ENCODE data around the gene TTLL7.
A peak's percentile ranks its signal among the peaks of the same experiment; 100 is the strongest.

Gene TTLL7, protein sequence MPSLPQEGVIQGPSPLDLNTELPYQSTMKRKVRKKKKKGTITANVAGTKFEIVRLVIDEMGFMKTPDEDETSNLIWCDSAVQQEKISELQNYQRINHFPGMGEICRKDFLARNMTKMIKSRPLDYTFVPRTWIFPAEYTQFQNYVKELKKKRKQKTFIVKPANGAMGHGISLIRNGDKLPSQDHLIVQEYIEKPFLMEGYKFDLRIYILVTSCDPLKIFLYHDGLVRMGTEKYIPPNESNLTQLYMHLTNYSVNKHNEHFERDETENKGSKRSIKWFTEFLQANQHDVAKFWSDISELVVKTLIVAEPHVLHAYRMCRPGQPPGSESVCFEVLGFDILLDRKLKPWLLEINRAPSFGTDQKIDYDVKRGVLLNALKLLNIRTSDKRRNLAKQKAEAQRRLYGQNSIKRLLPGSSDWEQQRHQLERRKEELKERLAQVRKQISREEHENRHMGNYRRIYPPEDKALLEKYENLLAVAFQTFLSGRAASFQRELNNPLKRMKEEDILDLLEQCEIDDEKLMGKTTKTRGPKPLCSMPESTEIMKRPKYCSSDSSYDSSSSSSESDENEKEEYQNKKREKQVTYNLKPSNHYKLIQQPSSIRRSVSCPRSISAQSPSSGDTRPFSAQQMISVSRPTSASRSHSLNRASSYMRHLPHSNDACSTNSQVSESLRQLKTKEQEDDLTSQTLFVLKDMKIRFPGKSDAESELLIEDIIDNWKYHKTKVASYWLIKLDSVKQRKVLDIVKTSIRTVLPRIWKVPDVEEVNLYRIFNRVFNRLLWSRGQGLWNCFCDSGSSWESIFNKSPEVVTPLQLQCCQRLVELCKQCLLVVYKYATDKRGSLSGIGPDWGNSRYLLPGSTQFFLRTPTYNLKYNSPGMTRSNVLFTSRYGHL

DNA sequence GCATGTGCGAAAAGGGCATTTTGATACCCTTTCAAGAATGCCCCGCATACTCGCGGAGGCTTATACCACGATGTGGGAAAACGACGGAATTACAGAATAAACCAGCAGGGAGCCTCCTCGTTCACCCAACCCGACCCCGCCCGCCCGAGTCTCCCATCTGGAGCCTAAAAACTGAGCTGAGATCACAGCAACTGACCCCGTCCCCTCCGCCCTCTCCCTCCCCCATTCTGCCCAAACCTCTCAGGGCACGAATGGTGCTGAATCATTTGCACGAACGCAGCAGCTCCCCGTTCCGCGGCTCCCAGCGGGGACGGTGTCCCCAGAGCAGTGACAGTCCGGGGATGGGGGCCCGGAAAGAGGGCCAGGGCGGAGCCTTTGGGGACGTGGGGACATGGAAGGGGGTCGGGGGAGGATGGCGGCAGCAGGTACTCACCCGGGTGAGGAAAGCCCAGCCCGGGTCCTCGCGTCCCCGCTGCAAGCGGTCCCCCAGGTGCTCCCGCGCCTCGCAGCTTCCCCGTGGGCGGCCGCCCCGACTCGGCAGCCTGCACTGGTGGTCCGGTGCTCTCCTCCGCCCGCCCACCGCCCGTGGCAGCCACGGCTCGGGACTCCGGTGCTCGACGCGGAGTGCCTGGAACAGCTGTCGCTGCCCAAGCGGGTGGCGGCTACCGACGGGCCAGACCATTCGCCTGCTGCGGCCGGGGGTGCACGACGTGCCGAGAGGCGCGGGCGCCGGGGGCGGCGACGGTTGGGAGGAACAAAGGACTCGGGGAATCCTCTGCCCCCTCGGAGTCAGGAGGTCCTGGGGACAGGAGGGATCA, at the start of gene TTLL7:
Gene TTLL7, minus strand, starts transcription at position 635 of the 818 bp plus-strand sequence. CDS start 46,921 bp downstream, outside the sequence.
- peak in 57 of 58 donors; percentile 61 to 97 (median 86) for DNase-seq

GRCh38 chr1:84042461-84042860, 43.5 kb upstream of the TTLL7 start:
- DNase-seq = peak in 1 of 58 donors; percentile 4

DNA sequence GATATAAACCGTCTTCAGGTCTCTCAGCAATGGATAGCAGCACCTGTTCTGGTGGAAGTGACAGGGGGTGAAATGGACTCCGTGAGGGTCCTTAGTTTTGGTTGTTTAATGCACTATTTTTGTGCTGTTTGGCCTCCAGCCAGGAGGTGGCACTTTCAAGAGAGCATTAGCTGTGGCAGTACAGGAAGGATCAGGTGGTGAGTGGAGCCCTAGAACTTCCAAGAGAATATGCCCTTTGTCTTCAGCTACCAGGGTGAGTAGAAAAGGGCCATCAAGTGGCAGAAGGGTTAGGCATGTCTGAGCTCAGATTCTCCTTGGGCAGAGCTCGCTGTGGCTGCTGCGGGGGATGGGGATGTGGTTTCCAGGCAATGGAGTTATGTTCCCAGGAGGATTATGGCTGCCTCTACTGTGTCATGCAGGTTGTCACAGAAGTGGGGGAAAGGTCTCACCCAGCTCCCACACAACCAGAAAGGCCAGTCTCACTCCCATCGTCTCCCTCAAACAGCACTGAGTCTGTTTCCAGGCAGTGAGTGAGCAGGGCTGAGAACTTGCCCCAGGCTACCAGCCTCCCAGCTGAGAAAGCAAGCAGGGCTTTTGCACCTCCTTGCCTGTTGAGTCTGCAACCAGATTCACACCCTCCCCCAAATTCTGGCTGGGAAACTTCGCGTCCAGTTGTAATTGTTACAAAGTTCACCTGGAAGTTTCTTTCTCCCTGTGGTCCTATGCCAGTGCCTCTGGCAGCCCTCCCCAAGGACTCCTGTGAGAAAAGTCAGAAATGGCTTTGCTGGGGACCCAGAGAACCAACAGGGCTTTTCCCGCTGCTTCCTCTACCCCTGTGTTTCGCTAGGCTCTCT, 39.1 kb upstream of the TTLL7 start:
- no peak for DNase-seq

DNA sequence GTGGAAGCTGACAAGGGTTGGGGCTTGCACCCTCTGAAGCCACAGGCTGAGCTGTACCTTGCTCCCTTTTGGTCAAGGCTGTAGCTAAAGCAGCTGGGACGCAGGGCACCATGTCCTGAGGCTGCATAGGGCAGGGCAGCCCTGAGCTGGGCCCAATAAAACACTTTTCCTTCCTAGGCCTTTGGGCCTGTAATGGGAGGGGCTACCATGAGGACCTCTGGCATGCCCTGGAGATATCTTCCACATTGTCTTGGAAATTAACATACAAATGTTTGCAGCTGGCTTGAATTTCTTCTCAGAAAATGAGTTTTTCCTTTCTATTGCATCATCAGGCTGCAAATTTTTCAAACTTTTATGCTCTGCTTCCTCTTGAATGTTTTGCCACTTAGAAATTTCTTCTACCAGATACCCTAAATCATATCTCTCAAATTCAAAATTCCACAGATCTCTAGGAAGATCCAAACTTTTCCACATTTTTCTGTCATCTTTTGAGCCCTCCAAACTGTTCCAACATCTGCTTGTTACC, 32.9 kb upstream of the TTLL7 start:
- no peak for DNase-seq

DNA sequence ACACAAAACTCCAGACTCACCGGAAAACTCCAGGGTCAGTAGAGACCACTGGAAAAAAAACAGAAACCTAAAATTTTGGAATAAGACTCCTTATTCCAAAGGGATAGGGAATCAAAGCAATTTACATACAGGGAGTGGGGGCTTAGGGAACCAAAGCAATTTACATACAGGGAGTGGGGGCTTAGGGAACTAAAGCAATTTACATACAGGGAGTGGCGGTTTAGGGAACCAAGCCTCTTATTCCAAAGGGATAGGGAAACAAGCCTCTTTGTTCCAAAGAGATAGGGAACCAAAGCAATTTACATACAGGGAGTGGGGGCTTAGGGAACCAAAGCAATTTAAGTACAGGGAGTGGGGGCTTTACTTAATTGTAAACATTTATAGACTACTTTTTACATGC, 28.4 kb upstream of the TTLL7 start:
- DNase-seq = no peak

GRCh38 chr1:84025966-84026365, 27.0 kb upstream of the TTLL7 start:
- DNase-seq = no peak

DNA sequence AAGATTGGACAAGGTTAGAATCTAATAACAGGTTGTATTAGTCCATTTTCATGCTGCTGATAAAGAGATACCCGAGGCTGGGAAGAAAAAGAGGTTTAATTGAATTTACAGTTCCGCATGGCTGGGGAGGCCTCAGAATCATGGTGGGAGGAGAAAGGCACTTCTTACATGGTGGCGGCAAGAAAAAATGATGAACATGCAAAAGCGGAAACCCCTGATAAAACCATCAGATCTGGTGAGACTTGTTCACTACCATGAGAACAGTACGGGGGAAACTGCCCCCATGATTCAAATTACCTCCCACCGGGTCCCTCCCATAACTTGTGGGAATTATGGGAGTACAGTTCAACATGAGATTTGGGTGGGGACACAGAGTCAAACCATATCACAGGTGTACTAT, 22.9 kb upstream of the TTLL7 start:
- DNase-seq = no peak

GRCh38 chr1:84020151-84020550, 21.2 kb upstream of the TTLL7 start:
- DNase-seq = no peak

GRCh38 chr1:84019217-84019616, 20.3 kb upstream of the TTLL7 start:
- no peak for DNase-seq

DNA sequence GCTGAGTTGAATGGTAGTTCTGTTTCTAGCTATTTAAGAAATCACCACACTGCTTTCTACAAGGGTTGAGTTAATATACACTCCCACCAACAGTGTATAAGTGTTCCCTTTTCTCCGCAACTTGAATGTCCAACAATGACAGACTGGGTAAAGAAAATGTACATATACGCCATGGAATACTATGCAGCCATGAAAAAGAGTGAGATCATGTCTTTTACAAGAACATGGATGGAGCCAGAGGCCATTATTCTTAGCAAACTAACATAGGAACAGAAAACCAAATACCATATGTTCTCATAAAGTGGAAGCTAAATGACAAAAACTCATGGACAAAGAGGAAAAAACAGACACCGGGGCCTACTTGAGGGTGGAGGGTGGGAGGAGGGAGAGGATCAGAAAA, 14.8 kb upstream of the TTLL7 start:
- DNase-seq = no peak

GRCh38 chr1:84012018-84012417, 13.1 kb upstream of the TTLL7 start:
- DNase-seq = no peak

DNA sequence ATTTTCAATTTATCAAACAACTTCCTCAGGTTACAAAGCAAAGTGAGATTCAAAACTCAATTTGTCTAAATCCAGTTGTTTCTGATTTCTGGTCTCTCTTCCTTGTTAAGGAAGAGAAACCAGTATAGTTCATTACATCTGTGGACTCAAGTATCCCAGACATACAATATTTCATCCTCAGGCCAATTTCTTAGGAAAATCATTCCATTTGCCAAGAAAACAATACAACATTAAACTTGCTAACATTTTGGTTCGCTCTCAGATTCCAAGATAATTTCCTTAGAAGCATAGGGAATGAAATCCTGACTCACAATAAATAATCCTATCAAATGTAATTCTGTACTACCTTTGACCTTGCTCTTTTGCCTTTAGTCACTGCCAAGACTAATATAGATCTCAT, 11.2 kb upstream of the TTLL7 start:
- DNase-seq = no peak

DNA sequence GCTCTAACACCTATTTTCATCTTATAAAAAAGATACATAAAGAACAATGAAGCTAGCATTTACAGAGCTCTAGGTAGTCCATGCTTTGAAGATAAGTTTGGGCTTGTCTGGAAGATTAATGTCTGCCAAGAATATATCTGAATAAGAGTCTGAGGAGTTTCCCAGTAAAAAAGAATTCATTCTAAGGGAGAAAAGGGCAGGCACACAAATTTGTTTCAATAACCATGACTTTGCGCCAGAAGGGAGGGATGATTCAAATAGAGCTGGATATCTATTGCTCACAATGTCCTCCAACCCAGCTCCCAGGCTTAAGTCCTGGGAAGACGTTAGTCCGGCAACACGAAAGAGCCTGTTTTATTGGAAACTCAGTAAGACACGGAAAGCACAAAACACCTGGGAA, 9.7 kb upstream of the TTLL7 start:
- no peak for DNase-seq

- DNase-seq = no peak
Measured at GRCh38 chr1:84006591-84006990, 7.7 kb upstream of the TTLL7 start.

DNA sequence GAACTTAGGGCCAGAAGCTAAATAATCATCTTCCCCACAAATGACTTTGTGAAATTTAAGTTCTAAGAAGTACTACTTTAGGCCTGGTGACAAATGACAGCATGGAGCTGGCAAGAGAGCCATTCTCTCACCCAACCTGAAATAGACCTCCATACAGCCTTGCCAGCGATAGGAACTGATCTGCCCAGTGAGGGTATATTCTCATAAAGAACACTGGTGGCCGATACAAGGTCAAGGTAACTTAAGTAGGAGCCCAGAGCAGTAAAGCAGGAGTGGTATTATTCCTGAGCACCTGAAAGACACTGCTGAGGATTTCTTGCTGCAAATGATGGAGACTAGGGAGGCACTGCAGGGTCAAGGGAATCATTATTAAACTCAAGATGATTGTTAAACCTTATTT, 2.6 kb upstream of the TTLL7 start:
- no peak for DNase-seq

GRCh38 chr1:84000954-84001495, 2.1 kb upstream of the TTLL7 start:
- peak in 5 of 58 donors; percentile 5 to 52 (median 27) for DNase-seq

DNA sequence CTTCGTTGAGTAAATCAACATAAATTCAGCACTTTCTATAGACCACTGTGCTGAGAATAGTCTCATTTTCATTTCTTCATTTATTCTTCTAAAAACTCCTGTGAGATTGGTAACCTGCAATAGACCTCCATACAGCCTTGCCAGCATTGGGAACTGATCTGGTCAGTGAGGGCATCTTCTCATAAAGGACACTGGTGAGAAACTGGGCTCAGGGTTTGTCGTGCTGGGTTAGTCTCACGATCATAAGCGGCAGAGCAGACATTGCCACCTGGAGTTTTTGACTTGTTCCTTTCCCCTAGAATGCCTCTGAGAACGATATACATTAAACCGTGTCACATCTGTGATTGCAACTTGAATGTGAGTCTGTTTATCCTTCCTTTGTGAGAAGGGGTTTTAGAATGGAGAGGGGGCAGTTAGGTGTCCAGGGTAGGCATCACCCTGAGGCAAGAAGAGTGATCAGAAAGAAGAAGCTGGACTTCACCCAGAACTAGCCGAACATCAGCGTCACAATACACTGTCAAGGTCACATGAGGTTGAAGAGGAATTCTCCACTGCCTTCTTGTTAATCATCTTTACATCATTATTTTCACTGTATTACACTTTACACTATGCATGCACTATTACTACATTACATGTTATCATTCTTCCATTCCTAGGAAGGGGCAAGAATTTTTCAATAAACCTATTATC, 1.4 kb upstream of the TTLL7 start:
- peak in 1 of 58 donors; percentile 9 for DNase-seq

GRCh38 chr1:83999316-83999819, 436 bp upstream of the TTLL7 start:
- DNase-seq = peak in 51 of 58 donors; percentile 61 to 97 (median 87)

DNA sequence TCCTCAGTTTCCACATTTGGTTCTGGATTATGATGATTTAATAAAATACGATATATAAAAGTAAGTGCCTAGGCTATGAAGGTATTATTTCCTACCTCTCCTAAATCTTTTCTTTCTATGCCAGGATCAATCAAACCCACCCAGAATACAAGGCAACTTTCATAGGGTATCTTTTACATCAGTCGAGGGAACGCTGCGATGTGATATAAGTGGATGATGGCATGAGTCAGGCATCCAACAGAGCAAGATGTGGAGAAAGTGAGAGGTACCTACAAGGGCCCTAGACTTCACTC, 781 bp downstream of the TTLL7 start:
- no peak for DNase-seq
